Measurements from ENCODE around the gene PPM1E.

Gene PPM1E

DNA sequence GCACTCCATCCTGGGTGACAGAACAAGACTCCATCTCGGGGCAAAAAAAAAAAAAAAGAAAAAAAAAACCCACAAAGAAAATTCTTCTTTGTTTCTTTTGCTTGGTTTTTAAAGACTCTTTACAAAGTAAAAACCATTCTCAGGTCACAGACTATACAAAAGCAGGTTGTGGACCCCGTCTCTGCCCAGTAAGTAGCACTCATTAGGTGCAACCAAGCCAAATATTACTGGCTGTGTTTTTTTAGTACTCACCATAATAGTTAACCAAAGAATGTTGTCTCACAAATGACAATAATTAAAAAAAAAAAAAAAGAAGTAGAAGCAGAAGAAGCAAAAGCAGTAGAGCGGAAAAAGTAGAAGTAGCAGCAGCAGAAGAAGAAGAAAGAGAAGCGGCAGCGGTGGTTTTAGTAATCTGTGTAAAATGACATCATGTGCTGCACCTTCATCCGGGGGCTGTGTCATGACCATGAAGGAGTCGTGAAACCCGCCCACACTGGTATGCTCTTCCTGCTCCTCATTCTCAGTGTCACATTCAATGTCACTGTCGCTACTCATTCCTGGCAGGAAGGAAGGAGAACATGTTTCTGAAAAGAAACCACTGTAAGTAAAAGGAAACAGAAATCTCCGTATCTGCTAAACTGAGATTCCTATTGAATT is 245.6 kb downstream of the PPM1E start:
- no peak for DNase-seq

DNA sequence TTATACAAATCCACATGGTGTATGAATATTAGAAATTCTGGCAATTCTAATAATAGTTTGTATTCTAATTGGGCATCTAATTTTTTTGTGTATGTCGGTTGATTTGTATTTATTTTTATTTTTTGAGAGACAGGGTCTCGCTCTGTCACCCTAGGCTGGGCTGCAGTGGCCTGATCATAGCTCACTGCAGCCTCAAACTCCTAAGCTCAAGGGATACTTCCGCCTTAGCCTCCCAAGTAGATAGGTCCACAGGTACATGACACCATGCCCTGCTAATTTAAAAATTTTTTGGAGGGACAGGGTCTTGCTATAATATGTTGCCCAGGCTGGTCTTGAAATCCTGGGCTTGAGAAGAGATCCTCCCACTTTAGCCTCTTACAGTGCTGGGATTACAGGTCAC is 246.5 kb downstream of the PPM1E start:
- no peak for DNase-seq

DNA sequence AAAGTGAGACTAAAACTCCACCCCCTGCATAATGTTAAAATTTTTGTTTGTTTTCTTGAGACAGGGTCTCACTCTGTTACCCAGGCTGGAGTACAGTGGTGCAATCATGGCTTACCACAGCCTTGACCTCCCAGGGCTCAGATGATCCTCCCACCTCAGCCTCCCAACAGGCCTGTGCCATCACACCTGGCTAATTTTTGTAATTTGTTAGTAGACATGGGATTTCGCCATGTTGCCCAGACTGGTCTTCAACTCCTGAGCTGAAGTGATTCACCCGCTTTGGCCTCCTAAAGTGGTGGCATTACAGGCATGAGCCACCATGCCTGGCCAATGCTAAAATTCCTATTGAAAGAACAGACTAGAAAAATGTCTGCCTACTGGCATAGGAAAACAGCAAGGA is 247.2 kb downstream of the PPM1E start:
- no peak for DNase-seq

DNA sequence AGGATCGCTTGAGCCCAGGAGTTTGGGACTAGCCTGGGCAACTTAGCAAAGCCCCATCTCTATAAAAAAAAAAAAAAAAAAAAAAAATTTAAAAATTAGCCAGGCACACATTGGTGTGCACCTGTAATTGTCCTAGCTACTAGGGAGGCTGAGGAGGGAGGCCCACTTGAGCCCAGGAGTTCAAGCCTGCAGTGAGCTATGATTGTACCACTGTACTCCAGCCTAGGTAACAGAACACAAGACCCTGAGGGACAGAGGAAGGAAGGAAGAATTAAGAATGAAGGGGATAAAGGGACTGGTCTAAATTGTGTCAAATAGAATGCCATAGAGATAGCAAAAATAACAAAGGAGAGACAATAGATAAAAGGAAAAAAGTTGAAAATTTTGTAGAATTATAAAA is 248.2 kb downstream of the PPM1E start:
- no peak for DNase-seq

DNA sequence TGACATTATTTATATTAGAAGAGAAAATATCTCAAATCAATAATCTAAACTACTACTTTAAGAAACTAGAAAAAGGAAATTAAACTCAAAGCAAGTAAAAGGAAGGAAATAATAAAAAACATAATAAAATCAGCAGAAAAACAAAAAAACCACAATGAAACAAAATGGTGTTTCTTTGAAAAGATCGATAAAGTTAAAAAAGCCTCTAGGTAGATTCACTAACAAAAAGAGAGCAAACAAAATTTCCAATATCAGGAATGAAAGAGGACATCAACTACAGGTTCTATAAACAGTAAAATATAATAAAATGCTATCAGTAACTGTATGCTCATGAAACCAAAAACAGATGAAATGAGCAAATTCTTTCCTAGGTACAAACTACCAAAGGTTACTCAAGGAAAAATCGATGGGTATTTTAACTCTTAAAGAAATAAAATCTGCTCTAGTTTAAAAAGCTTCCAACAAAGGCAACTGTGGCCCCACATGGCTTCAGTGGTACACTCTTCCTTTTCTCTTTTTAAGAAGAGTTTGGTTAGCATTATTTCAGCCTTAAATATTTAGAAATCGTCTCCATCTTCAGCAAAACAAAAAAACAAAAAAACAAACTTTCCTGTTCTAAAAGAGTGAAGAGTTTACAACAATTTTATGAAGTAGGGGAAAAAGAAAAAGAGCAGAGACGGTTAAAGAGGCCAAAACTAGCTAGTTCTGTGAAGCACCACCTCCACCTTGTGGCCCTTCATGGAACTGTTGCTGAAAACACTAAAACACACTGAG is 248.9 kb downstream of the PPM1E start:
- peak; percentile 59 for DNase-seq

DNA sequence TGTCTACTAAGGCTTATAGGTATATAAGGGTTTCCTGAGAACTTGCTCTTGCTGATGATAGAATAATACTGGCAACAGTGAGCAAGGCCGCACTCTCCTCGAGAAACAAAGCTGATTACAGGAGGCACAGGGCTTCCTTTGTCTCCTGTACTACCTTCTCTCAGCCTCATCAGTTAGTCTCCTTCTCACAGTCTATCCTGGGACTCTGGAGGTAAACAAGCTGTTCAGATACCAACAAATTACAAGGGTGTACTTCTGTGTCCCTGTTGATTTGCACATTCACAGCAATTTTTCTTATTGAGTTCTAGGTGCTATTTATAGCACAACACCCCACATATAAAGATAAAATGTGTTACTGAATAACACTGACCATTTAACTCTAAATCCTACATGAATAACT is 252.3 kb downstream of the PPM1E start:
- no peak for DNase-seq

DNA sequence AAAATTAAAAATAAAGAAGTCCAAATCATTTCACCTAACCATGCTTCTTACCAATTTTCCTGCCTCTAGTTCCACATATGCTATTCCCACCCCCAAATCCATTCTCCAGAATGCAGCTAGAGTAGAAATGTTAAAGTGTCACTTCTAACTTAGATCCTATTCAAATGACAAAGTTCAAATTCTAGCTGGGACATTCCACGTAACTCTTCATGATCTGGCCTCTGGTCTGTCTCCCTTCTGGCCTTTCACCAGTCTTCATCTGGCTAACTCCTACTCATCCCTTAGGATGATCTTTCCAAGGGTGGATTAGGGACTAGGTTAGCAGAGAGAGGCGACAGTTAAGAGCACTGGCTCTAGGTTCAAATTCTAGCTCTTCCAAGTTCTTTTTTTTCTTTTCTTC is 253.1 kb downstream of the PPM1E start:
- DNase-seq: no peak

DNA sequence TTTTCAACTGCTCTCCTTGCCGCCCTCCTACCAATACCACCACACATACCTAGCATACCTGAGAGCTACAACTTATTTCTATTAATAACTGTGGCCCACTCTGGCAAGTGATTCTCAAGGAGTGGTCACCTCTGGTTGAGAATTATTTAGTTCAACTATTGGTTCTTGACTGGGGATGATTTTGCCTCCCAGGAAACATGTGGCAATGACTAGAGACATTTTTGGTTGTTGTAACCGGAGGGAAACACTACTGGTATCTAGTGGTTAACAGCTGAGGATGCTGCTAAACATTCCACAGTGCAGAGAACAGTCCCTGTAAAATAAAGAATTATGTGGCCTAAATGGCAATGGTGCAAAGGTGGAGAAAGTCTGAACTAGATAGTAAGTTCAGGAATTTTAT is 254.4 kb downstream of the PPM1E start:
- DNase-seq: no peak

DNA sequence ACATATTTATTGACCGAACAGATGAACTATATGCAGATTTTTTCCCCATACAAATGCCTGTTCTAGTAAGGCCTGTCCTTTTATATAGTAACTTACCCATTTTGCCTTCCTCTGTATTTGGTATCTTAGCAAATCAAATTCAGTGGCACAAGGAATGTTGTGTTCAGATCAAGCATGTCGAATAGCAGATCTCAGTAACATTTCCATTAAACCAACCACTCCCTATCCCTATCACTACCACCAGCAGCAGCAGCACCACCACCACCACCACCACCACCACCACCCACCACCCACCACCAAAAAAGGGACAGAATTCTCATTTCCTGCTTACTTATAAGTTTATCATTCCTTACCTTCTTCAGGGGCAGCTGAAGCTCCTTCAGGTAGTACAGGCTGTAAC is 256.3 kb downstream of the PPM1E start:
- no peak for DNase-seq

DNA sequence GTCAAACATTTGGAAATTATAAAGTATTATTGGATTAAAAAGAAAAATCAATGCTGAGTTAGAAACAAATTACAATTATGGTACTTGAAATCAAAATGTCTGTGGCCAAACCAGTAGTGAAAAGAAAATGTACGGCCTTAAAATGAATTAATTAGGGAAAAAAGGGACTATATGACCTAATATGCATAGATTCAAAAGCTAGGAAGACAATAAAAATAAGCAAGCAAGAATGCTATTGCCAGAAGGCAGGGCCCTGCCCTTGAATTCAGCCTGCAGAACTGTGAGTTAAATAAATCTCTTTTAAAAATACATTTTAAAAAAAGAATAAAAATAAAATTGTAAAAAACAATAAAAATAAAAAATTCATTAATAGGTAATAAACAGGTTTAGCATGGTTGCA is 262.4 kb downstream of the PPM1E start:
- DNase-seq: no peak

DNA sequence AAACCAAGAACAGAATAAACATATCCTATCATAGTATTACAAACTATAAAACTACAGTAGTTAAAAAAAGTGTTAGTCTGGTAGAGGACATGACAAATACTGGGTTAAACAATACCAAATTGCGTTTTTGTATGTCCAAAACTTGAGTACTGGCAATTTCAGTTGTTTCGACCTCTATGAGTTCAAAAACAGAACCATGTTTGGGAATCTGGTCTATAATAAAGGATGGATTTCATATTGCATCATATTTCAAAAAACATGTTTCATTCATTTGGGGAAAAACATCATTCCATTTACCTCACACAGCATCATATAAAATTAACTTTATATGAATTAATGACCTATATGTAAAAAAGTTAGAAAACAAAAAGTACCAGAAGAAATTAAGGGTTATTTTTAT is 269.3 kb downstream of the PPM1E start:
- no peak for DNase-seq

DNA sequence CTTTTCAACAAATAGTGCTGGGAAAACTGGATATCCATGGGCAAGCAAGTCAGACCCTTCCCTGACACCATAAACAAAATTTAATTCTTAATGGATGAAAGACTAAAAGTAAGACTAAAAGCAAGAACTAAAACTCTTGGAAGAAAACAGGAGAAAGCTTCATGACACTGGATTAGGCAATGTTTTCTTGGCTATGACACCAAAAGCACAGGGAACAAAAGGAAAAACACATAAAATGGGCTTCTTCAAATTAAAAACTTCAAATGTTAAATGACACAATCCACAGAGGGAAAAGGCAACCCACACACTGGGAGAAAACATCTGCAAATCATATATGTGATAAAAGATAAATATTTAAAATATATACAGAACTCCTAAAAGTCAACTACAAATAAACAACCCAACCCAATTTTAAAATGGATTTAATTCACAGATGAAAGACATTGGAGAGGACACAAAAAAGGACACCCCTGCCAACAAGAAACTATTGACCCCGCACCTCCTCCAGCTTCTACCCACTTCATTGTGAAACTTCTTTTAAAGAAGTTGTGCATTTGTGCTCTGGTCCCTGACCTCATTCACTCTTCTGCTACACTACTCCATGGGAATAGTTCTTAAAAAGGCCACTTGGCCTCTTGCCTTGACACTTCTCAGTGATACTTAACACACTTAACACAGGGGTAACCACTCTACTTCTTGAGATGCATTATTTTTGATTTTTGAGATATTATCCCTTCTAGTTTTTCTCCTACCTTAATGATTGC is 270.7 kb downstream of the PPM1E start:
- DNase-seq: no peak

DNA sequence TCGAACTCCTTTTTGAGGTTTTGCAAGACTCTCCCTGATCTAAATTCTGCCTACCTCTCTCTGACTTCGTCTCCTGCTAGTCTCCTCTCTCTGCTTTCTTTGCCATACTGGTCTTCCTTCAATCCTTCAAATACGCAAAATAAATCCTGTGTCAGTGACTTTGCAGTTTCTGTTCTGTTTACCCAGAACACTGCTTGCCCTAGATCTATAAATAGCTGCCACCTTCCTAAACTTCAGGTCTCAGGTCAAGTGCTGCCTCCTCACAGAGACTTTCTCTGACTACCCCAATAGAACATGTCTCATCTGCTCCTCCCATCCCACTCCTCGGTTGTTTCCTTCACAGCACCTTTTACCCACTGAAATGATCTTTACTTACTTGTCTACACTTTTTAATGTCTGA is 272.1 kb downstream of the PPM1E start:
- DNase-seq: no peak

DNA sequence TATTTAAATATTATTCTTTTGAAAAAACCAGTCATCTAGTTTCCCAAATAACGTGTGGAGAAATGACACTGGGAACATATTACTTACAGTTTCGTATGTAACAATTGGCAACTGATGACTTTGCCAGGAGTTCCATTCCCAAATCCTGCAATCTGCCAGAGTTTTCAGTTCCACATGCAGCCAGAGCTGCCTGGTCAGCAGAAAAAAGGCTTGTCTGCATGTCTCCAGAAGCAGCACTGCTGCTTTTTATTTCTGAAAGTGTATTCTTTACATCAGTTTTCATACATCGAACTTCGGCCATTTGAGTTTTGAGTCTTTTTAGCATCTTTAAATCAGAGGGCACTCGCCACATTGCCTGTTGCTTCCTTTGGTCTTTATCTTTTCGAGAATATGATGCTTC is 272.7 kb downstream of the PPM1E start:
- no peak for DNase-seq

DNA sequence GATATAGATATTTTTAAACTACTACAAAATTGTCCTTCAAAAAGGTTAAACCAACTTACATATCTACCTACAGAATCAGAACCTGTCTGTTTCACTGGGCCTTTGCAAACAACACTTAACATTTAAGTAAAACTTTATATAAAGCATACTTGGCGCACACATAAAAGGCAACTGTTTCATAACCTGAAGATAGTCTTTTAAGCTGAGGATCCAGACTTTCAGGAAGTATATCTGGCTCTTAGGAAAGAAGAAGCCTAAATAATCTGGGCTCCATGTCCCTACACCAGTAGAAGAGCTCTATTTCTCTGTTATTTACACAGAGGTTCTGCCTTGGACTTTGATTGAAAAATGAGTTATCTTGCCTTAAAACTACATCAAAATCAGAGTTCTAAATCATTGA is 275.2 kb downstream of the PPM1E start:
- DNase-seq: no peak
